Upper lobe of left lung (tissue), 6 donors: Measurements from ENCODE around the gene AHI1. TPM values are rescaled to one million over a fixed set of nuclear protein-coding genes. Genes with fewer than 3 reads are reported as not detected.

Experiments used
- ATAC-seq, 2 donors: fragments of 200-7000 bp; cut with Tn5 transposase; one replicate each; pipeline ENCODE4 v1.9.1; 2022; ENCODE audit warnings: mild to moderate bottlenecking in 2 of 2, moderate library complexity in 2 of 2; ENCODE audit not compliant: low FRiP score in 2 of 2
- DNase-seq, 2 donors: peaks; one replicate each; pipeline ENCODE4 v3.0.0-alpha.2; 2019 to 2020
- H3K27ac ChIP-seq, 4 donors: fragments of 200-600 bp; sonication (generic); one replicate each; pipeline ENCODE4 v1.5.1; 2016 to 2019
- H3K27me3 ChIP-seq, 4 donors: fragments of 200-600 bp; sonication (generic); one replicate each; pipeline ENCODE4 v1.5.1; 2017 to 2019
- H3K36me3 ChIP-seq, 4 donors: fragments of 200-600 bp; sonication (generic); one replicate each; pipeline ENCODE4 v1.5.1; 2016 to 2019
- H3K4me1 ChIP-seq, 4 donors: fragments of 200-600 bp; sonication (generic); one replicate each; pipeline ENCODE4 v1.5.1; 2018 to 2019
- H3K4me3 ChIP-seq, 4 donors: fragments of 200-600 bp; sonication (generic); one replicate each; pipeline ENCODE4 v1.5.1; 2017 to 2019; ENCODE audit warnings: mild to moderate bottlenecking in 2 of 4, moderate library complexity in 1 of 4
- H3K9me3 ChIP-seq, 4 donors: fragments of 200-600 bp; sonication (generic); one replicate each; pipeline ENCODE4 v1.5.1; 2018 to 2019
- EP300 ChIP-seq, 4 donors: sonication (generic); formaldehyde crosslinking; IDR thresholded peaks; one replicate each; pipeline ENCODE4 v1.5.1; 2017; ENCODE audit warnings: antibody characterized with exemption in 4 of 4, control low read depth in 2 of 4
- POLR2A ChIP-seq, 4 donors: fragments of 450-650 bp; IDR thresholded peaks; one replicate each; pipeline ENCODE4 v1.5.1; 2016 to 2017; ENCODE audit warnings: antibody characterized with exemption in 4 of 4, mild to moderate bottlenecking in 2 of 4
- POLR2AphosphoS5 ChIP-seq, 2 donors: sonication (generic); formaldehyde crosslinking; IDR thresholded peaks; one replicate each; pipeline ENCODE4 v1.5.1; 2017; ENCODE audit warnings: antibody characterized with exemption in 2 of 2
- WGBS, 2 donors: methylation state at CpG; one replicate each; pipeline ENCODE4 v1.1.5; 2017 to 2018; 5-methylcytosine and 5-hydroxymethylcytosine counted together
- total RNA-seq, 6 donors: library from RNA; depleted of rRNA in 4 of 6; stranded (reverse); fragments of >200 nt in 4 of 6; gene quantifications; one replicate each; pipeline versions ENCODE4 v1.1.0 to v1.2.1, GENCODE V29; 2016 to 2021
- TF ChIP-seq, protein P1 (sequence below), 6 experiments: fragments of 450-650 bp in 4 of 6; fragments of 200-600 bp in 2 of 6; sonication (generic) in 2 of 6; IDR thresholded peaks; one replicate each; pipeline ENCODE4 v1.5.1; 2016 to 2019; ENCODE audit warnings: antibody characterized with exemption in 6 of 6
- donor health status: DM: no; HTN: no; CAD: no; lungs with moderate emphysema.
- donor health status: DM: no; HTN: yes; CAD: no; lungs with severe emphysema.

The AHI1 gene
- total RNA-seq, 6 donors from 2014 or later = 17.1 to 57.6 (median 40.3) TPM

DNA sequence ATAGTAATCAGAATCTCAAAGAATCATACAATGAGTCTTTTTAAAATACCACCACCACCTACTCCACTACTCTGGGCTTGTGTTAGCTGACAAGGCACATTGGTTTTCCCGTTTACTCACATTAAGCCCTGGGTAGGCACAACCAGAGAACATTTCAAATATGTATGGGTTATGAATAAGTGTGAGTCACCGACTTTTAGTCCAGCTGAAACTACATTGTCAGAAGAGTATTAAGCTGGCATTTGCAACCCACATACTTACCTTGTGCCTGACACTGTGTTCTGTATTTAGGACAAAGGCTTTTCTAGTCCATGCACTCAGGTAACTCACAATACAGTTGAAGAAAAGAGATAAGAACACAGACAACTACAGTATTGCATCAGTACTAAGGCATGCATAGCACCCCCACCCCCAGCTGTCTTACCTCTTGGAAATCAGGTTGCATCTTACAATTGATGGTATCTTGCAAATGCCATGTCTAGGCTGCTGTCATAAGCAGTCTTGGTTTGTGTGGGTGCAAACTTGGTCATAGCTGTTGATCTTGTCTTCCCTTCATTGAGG lies 40.3 kb upstream of the AHI1 start:
- no peak overlapping the region for H3K4me3 ChIP-seq
- WGBS, 2 donors = 83 to 87% methylated on average over 2 of the region's 2 CpGs
- no peak for ATAC-seq

DNA sequence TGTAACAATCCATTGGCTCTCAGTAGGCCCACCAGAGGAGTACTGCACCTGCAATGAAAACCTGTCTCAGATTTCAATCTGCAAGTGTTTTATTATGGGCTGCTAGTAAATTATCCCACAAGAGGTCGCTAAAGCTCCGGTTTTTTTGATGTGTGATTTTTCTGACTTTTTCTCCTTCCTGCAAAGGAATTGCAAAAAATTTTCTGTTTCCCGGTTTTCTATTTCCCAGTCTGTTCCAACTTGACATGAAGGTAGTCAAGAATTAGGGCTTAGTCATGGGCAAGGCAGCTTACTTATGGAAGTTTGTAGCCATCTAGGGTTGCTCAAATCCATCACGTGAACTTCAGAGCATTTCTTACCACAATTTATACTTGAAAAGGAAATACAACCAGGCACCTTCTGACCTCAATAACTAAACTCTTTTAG lies 38.5 kb upstream of the AHI1 start:
- Histone ChIP-seq H3K27me3 (no peaks in the 10 kb centered on the region), H3K4me1 (no peaks in the 10 kb centered on the region), H3K36me3 (no peaks in the 10 kb centered on the region), H3K4me3 (no peak overlapping the region), H3K27ac (no peak overlapping the region), H3K9me3 (no peaks in the 10 kb centered on the region)
- peak in 1 of 2 donors; percentile 66 for ATAC-seq
- TF ChIP-seq, protein P1, sequence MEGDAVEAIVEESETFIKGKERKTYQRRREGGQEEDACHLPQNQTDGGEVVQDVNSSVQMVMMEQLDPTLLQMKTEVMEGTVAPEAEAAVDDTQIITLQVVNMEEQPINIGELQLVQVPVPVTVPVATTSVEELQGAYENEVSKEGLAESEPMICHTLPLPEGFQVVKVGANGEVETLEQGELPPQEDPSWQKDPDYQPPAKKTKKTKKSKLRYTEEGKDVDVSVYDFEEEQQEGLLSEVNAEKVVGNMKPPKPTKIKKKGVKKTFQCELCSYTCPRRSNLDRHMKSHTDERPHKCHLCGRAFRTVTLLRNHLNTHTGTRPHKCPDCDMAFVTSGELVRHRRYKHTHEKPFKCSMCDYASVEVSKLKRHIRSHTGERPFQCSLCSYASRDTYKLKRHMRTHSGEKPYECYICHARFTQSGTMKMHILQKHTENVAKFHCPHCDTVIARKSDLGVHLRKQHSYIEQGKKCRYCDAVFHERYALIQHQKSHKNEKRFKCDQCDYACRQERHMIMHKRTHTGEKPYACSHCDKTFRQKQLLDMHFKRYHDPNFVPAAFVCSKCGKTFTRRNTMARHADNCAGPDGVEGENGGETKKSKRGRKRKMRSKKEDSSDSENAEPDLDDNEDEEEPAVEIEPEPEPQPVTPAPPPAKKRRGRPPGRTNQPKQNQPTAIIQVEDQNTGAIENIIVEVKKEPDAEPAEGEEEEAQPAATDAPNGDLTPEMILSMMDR (IDR thresholded peaks at IDR 0.05) = peak in 5 of 6 experiments; percentile 18 to 60 (median 44)
- TF ChIP-seq EP300 (IDR thresholded peaks at IDR 0.05) (no peak), POLR2A (IDR thresholded peaks at IDR 0.05) (no peak), POLR2AphosphoS5 (IDR thresholded peaks at IDR 0.05) (no peak)
- no peak for DNase-seq
- 5 to 8% methylated on average over 4 of the region's 4 CpGs for WGBS, 2 donors

More for the DNA sequence above, 40.3 kb upstream of the AHI1 start:
- Histone ChIP-seq H3K27me3 (no peaks in the 10 kb centered on the region), H3K4me1 (no peaks in the 10 kb centered on the region), H3K9me3 (no peaks in the 10 kb centered on the region), H3K27ac (no peak overlapping the region), H3K36me3 (no peaks in the 10 kb centered on the region)
- TF ChIP-seq POLR2A (IDR thresholded peaks at IDR 0.05) (no peak), EP300 (IDR thresholded peaks at IDR 0.05) (no peak), POLR2AphosphoS5 (IDR thresholded peaks at IDR 0.05) (no peak)
- TF ChIP-seq, protein P1 (IDR thresholded peaks at IDR 0.05) = no peak
- DNase-seq = no peak

DNA sequence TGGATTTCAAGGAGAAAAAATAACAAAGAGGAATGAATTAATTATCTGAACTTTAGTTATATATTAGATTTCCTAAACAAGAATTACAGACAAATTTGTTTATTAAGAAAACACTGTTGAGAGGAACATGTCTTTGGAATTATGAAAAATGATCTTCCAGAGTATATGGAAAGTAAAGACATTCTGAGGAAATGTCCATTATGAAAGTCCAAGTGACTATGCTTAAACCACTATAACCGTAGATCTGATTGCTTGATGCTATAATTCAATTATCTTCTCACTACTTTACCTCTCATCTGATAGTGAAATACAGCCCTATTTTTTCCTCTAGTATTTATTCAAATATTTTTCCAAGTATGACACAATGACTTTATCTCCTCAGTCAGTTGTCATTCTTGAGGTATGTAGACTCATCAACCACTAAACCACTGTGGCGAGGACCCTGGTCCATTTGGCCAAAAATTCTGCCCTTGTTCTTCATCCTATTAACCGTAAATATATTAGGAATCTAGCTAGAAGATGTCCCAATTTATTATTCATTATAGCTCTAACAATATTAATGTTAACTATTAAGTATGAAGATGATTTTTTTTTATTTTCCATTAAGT lies 37.3 kb upstream of the AHI1 start:
- H3K27me3 ChIP-seq = no peaks in the 10 kb centered on the region
- H3K27ac ChIP-seq = no peak overlapping the region
- no peaks in the 10 kb centered on the region for H3K36me3 ChIP-seq
- H3K4me3 ChIP-seq = no peak overlapping the region
- DNase-seq (no peak), ATAC-seq (peak in 1 of 2 donors; percentile 47)
- H3K4me1 ChIP-seq = no peaks in the 10 kb centered on the region
- WGBS, 2 donors = 85 to 88% methylated on average over 3 of the region's 3 CpGs
- no peaks in the 10 kb centered on the region for H3K9me3 ChIP-seq
- TF ChIP-seq EP300 (IDR thresholded peaks at IDR 0.05) = no peak
- no peak for TF ChIP-seq POLR2A (IDR thresholded peaks at IDR 0.05)
- TF ChIP-seq, protein P1 (IDR thresholded peaks at IDR 0.05) = no peak
- TF ChIP-seq POLR2AphosphoS5 (IDR thresholded peaks at IDR 0.05) = no peak

DNA sequence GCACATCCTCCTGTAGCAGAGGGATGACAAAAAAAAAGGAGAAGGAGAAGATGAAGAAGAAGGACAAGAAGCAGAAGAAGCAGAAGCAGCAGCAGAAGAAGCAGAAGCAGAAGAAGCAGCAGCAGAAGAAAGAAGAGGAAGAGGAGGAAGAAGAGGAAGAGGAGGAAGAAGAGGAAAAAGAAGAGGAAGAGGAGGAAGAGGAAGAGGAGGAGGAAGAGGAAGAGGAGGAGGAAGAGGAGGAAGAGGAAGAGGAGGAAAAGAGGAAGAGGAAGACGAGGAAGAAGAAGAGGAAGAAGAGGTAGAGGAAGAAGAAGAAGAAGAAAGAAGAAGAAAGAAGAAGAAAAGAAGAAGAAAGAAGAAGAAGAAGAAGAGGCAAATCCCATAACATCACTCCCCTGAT lies 35.0 kb upstream of the AHI1 start:
- H3K9me3 ChIP-seq = no peaks in the 10 kb centered on the region
- DNase-seq (no peak), ATAC-seq (no peak)
- H3K27ac ChIP-seq = no peak overlapping the region
- no peaks in the 10 kb centered on the region for H3K4me1 ChIP-seq
- WGBS, 2 donors = 44 to 71% methylated on average over 1 of the region's 1 CpG
- no peaks in the 10 kb centered on the region for H3K36me3 ChIP-seq
- H3K4me3 ChIP-seq = no peak overlapping the region
- H3K27me3 ChIP-seq = no peaks in the 10 kb centered on the region
- TF ChIP-seq, protein P1 (IDR thresholded peaks at IDR 0.05) = no peak
- no peak for TF ChIP-seq POLR2AphosphoS5 (IDR thresholded peaks at IDR 0.05)
- TF ChIP-seq POLR2A (IDR thresholded peaks at IDR 0.05) = no peak
- no peak for TF ChIP-seq EP300 (IDR thresholded peaks at IDR 0.05)
